DMS114 treated with DMSO at 0.1 percent for 48 hours (cell line): Measurements from ENCODE around the gene ZDHHC11.
"Not testable (repeated sequence)": the region's sequence is repeated elsewhere in the genome, so short reads cannot be mapped to it uniquely, and the experiment has no call there.

Source experiments
- DNase-seq: peaks from one replicate; lab custom pipeline; 2025; ENCODE audit not compliant: unreplicated experiment; lab: John Stamatoyannopoulos, UW

The ZDHHC11 gene

GRCh38 chr5:750226-750625 lies 100.6 kb downstream of the ZDHHC11 start:
- DNase-seq = not testable (repeated sequence)

GRCh38 chr5:749101-749670 lies 101.6 kb downstream of the ZDHHC11 start:
- no peak for DNase-seq

GRCh38 chr5:748011-748980 lies 102.5 kb downstream of the ZDHHC11 start:
- not testable (repeated sequence) for DNase-seq

GRCh38 chr5:747303-747844 lies 103.4 kb downstream of the ZDHHC11 start:
- not testable (repeated sequence) for DNase-seq

GRCh38 chr5:746258-746761 lies 104.5 kb downstream of the ZDHHC11 start:
- no peak for DNase-seq
